A549 (cell line): ENCODE data around the gene DTNB.

Experiments used
- CTCF ChIP-seq: fragments of >200 bp; sonication (Bioruptor Twin); formaldehyde crosslinking; IDR thresholded peaks from 3 replicates; pipeline ENCODE4 v1.5.1; 2016
- RAD21 ChIP-seq, 2 experiments: fragments of >200 bp in 1 of 2; sonication (Bioruptor Twin) in 1 of 2; formaldehyde crosslinking in 1 of 2; IDR thresholded peaks in 1 of 2; conservative IDR thresholded peaks in 1 of 2; 2 replicates in 1 of 2; 3 replicates in 1 of 2; pipeline ENCODE4 v1.6.1; 2012 to 2018; ENCODE audit warnings: inconsistent platforms in 1 of 2
- TF ChIP-seq, protein P1 (sequence below): IDR thresholded peaks from 2 replicates; pipeline ENCODE4 v1.6.1; 2012

- TF ChIP-seq CTCF: no peak
- no peak for TF ChIP-seq RAD21 (conservative IDR thresholded peaks at IDR 0.05 in 1 of 2, IDR thresholded peaks at IDR 0.05 in 1 of 2)
- TF ChIP-seq, protein P1, sequence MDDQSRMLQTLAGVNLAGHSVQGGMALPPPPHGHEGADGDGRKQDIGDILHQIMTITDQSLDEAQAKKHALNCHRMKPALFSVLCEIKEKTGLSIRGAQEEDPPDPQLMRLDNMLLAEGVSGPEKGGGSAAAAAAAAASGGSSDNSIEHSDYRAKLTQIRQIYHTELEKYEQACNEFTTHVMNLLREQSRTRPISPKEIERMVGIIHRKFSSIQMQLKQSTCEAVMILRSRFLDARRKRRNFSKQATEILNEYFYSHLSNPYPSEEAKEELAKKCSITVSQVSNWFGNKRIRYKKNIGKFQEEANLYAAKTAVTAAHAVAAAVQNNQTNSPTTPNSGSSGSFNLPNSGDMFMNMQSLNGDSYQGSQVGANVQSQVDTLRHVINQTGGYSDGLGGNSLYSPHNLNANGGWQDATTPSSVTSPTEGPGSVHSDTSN: no peak
These were observed 643 bp upstream of the DTNB start for GRCh38 chr2:25674077-25674362.
